GM19452 (cell line): Measurements from ENCODE around the gene INTS2.
"Not testable (repeated sequence)": the region's sequence is repeated elsewhere in the genome, so short reads cannot be mapped to it uniquely, and the experiment has no call there.

Source experiments
- ATAC-seq: cut with Tn5 transposase; IDR thresholded peaks from one replicate; pipeline ENCODE4 v1.9.1; 2021; ENCODE audit not compliant: unreplicated experiment

INTS2 gene

DNA sequence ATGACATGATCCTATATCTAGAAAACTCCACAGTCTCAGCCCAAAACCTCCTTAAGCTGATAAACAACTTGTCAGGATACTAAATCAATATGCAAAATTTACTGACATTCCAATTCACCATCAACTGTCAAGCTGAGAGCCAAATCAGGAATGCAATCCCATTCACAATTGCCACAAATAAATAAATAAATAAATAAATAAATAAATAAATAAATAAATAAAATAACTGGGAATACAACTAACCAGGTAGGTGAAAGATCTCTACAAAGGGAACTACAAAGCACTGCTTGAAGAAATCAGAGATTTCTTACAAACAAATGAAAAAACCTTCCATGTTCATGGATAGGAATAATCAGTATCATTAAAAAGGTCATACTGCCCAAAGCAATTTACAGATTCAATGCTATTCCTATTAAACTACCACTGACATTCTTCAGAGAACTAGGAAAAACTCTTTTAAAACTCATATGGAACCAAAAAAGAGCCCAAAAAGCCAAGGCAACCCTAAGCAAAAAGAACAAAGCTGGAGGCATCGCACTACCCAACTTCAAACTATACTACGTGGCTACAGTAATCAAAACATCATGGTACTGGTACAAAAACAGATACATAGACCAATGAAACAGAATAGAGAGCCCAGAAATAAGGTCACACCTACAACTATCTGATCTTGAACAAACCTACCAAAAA, 102.2 kb downstream of the INTS2 start:
- no peak for ATAC-seq

DNA sequence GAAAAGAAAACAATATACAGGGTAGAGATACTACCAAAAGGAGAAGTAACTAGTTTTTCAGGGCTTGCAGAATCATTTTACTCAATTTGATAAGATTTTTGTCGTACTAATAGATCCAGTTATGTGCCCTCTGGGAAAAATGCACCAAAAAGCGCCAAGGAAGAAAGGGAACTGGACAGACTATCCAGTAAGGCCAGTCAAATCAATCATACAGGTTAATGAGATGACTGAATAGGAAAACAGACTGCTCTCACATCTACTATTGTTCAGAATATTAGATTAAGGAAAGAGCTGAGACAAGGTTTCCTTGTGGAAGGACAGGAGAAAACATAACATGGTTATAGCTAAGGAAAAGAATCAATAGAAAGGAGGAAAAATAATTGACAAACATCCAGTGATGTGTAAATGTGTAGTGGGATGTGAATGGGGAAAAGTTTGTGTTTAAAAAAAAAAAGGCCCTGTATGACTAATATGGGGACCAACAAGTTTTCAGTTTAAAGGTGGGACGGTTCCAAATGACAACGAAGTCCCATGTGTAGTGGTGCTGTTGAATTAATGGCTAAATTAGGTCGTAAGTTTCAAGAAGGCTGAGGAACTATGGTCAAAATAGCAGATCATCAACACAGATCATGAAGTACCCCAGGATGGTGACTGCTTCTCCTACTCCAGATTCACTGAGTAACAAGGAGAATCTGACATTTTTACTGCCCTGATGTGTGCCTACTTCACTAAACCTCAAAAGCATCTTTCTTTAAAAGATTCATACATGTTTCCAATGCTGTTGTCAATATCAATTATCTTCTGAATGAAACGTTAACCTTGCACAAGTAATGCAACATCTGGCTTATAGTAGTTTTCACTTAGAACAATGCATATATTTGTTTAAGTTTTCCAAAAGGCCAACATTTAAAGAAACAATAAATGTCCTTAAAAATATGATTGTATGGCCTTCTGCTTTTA, 105.2 kb downstream of the INTS2 start:
- ATAC-seq: no peak

DNA sequence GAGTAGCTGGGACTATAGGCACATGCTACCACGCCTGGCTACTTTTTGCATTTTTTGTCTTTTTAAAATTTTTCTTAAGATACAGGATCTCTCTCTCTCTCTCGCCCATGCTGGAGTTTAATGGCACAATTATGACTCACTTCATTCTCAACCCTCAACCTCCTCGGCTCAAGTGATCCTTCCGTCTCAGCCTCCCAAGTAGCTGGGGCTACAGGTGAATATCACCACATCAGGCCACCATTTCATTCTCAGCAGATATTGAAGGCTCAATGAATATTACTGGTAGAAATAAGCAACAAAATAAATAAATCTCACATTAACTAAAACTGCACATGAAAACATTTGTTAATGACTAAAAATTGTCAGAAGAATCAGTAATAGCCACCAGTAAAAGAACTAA, 106.1 kb downstream of the INTS2 start:
- no peak for ATAC-seq

DNA sequence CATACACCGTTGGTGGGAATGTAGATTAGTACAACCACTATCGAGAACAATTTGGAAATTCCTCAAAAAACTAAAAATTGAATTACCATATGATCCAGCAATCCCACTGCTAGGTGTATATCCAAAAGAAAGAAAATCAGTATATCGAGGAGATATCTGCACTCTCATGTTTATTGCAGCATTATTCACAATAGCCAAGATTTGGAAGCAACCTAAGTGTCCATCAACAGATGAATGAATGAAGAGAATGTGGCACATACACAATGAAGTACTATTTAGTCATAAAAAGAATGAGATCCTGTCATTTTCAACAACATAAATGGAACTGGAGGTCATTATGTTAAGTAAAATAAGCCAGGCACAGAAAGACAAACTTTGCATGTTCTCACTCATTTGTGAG, 108.5 kb downstream of the INTS2 start:
- not testable (repeated sequence) for ATAC-seq

DNA sequence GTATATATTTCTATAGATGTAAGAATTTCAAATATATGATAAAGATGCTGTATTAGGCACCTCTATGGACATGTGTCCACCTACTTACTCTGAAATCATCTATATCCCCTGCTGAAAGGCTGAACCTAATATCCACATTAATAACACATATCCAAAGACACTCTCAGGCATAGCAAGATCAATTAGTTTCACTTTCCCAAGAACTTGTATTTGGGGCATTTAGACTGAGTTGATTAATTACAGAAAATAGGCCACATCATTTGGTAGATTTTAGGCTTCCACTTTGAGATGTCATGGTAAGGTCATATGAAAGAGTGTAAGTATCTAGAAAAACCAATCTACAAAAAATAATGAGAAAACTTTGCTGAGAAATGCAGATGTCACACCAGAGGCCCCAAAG, 109.6 kb downstream of the INTS2 start:
- no peak for ATAC-seq

DNA sequence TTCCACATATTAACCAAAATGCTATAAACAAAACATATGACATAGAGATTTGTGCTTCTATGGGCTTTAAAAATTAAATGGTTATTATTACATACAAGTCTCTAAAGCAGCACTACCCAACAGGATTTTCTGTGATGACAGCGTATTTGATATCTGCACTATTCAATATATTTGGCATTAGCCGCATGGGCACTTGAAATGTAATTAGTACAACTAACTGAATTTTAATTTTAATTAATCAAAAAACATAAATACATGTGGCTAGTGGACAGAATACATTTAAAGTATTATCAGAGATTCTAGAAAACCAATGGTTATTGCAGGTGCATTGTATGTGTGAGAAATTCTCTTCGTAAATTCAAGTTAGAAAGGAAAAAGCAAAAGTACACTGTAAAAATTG, 110.3 kb downstream of the INTS2 start:
- no peak for ATAC-seq

DNA sequence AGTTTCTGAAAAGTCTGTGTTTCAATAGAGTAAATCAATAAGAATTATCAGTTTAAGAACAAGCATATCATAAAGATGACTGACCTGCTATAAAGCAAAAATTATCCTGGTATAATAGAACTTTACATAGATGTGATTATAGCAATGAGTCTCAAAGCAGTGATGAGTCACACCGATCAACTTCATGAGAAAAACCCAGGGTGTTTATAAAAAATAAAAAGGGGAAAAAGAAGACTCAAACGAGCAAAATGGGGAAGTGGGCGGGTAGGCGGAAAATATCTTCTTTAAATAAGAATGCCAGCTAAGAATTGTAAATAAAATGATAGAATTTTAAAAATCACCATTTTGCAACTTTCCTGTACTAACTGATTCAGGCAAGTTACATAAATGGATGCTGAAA, 111.2 kb downstream of the INTS2 start:
- ATAC-seq: no peak

DNA sequence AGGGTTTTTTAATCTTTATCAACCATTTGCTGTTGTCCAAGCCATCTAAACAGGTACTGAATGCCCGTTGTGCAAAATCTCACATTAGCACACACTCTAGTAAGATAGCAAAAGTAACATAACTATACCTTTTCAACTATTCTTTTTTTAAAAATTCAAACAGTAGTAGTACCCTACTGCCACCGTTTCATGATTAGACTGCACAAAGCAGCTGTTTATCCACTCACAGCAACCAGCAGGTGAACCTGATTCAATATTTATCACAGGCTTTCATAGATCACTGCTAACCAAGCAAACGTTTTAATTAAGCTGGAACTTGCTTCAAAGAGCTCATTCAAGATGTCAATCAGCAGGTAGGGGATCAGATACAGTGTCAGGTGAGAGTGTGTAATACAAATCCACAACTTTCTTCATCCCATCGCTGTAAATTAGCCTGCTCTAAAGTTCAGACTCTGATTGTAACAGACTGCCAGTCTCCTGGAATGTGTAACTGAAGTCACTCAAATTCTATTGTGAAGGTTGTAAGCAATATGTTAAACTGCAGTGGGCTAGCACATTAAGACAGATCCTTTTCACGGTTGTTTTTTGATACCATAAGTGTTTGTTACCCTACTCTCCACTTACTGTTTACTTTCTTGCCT, 111.8 kb downstream of the INTS2 start:
- ATAC-seq: no peak
